Suprapubic skin (tissue), 4 donors: ENCODE measurements around the gene RTN4R.
"Not testable (repeated sequence)": the region's sequence is repeated elsewhere in the genome, so short reads cannot be mapped to it uniquely, and the experiment has no call there.

ENCODE experiments used
- CTCF ChIP-seq, 2 donors: fragments of 200-600 bp in 1 of 2; fragments of 450-650 bp in 1 of 2; sonication (generic) in 1 of 2; IDR thresholded peaks; one replicate each; pipeline ENCODE4 v1.5.1; 2016 to 2019; ENCODE audit warnings: antibody characterized with exemption in 2 of 2, mild to moderate bottlenecking in 1 of 2, moderate library complexity in 1 of 2
- POLR2A ChIP-seq, 2 donors: fragments of 450-650 bp; IDR thresholded peaks; one replicate each; pipeline ENCODE4 v1.6.1; 2017; ENCODE audit warnings: antibody characterized with exemption in 2 of 2, mild to moderate bottlenecking in 2 of 2, moderate library complexity in 2 of 2
- POLR2AphosphoS5 ChIP-seq, 3 donors: sonication (generic); formaldehyde crosslinking; IDR thresholded peaks; one replicate each; pipeline ENCODE4 v1.6.1; 2017; ENCODE audit warnings: antibody characterized with exemption in 3 of 3

DNA sequence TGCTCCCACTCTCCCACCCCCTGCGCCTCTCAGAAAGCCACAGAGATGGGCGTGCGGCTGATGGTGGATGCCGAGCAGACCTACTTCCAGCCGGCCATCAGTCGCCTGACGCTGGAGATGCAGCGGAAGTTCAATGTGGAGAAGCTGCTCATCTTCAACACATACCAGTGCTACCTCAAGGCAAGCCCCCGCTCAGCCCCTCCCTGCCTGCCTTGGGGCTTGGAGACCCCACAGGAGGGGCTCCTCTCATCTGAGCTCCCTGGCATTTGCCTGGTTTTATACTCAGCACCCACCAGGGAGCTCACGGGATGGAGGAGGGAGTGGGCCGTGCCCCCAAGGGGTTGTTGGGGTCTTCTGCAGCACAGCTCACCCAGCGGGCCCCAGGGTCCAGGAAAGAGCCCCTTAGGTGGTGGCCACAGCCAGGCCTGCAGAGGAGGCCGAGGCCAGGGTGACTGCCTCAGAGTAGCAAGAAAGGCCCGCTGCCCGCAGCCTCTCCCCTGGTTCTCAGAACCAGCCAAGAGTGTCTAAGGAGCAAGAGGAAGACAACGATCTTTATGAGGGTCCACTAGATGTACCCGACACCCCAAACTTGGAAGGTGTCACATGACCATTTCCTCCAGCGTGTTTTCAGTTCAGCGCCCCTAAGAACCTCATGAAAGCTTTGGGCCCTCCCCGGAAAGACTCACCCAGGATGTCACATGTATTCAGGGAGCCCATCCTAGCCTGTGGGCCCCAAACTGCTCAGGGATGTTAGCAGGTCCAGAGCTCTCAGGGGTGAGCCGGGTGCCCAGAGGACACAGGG, 38.7 kb upstream of the RTN4R start:
- not testable (repeated sequence) for TF ChIP-seq CTCF, POLR2AphosphoS5, POLR2A (IDR thresholded peaks at IDR 0.05)
